GM12891 (cell line): ENCODE results near the gene IL1RAP.

Experiments
- POLR2A ChIP-seq: IDR thresholded peaks from 2 replicates; pipeline ENCODE4 v1.6.1; 2011; ENCODE audit warnings: low read depth, low read length, control low read depth
- POLR2AphosphoS5 ChIP-seq: IDR thresholded peaks from 2 replicates; pipeline ENCODE4 v1.6.1; 2011; ENCODE audit warnings: low read depth, low read length, control low read depth
- POU2F2 ChIP-seq: IDR thresholded peaks from 2 replicates; pipeline ENCODE4 v1.6.1; 2011; ENCODE audit warnings: low read depth, mild to moderate bottlenecking, control low read depth, low read length, moderate library complexity
- SPI1 ChIP-seq: IDR thresholded peaks from 2 replicates; pipeline ENCODE4 v1.6.1; 2011; ENCODE audit warnings: low read depth, low read length, control low read depth
- TAF1 ChIP-seq: IDR thresholded peaks from 2 replicates; pipeline ENCODE4 v1.6.1; 2011; ENCODE audit warnings: low read depth, low read length, control low read depth

GRCh38 chr3:190504354-190505125 lies 9.3 kb upstream of the IL1RAP start:
- TF ChIP-seq POLR2A (no peak), POLR2AphosphoS5 (no peak), POU2F2 (no peak), TAF1 (no peak), SPI1 (no peak)
